MM.1S (cell line): ENCODE measurements around the gene DEAF1.

Experiments
- DNase-seq: peaks from one replicate; pipeline ENCODE4 v3.0.0-alpha.2; 2015
- H2AFZ ChIP-seq: fragments of 300-600 bp; sonication (generic); 2 replicates; pipeline ENCODE4 v1.6.0; 2016; ENCODE audit warnings: antibody characterized with exemption, low read length
- H3F3A ChIP-seq: fragments of 300-600 bp; sonication (generic); 2 replicates; pipeline ENCODE4 v1.6.1; 2016; ENCODE audit warnings: mild to moderate bottlenecking, antibody characterized with exemption, low read length, moderate library complexity, mixed read lengths; ENCODE audit not compliant: insufficient read depth
- H3K27ac ChIP-seq: fragments of 300-600 bp; sonication (generic); 2 replicates; pipeline ENCODE4 v1.5.1; 2016; ENCODE audit warnings: mild to moderate bottlenecking, low read length
- H3K27me3 ChIP-seq: fragments of 300-600 bp; sonication (generic); replicated peaks from 2 replicates; pipeline ENCODE4 v1.6.0; 2016; ENCODE audit warnings: low read length; ENCODE audit not compliant: insufficient read depth
- H3K36me3 ChIP-seq: fragments of 300-600 bp; sonication (generic); replicated peaks from 2 replicates; pipeline ENCODE4 v1.6.1; 2016; ENCODE audit warnings: mild to moderate bottlenecking, low read length, mixed read lengths; ENCODE audit not compliant: insufficient read depth
- H3K4me1 ChIP-seq: fragments of 300-600 bp; sonication (generic); 2 replicates; pipeline ENCODE4 v1.6.1; 2016; ENCODE audit warnings: low read length, mixed read lengths
- H3K4me2 ChIP-seq: fragments of 300-600 bp; sonication (generic); 2 replicates; pipeline ENCODE4 v1.6.0; 2016; ENCODE audit warnings: low read depth, low read length
- H3K4me3 ChIP-seq: fragments of 300-600 bp; sonication (generic); 2 replicates; pipeline ENCODE4 v1.5.1; 2016; ENCODE audit warnings: low read length, mixed read lengths
- H3K79me2 ChIP-seq: fragments of 300-600 bp; sonication (generic); 2 replicates; pipeline ENCODE4 v1.6.1; 2016; ENCODE audit warnings: mixed run types, low read length, mixed read lengths
- H3K9ac ChIP-seq: fragments of 300-600 bp; sonication (generic); 2 replicates; pipeline ENCODE4 v1.6.1; 2016; ENCODE audit warnings: low read length, mixed read lengths
- H3K9me2 ChIP-seq: fragments of 300-600 bp; sonication (generic); replicated peaks from 2 replicates; pipeline ENCODE4 v1.6.1; 2016; ENCODE audit warnings: mild to moderate bottlenecking, low read length, mixed read lengths; ENCODE audit not compliant: insufficient read depth
- H3K9me3 ChIP-seq: fragments of 300-600 bp; sonication (generic); replicated peaks from 2 replicates; pipeline ENCODE4 v1.6.1; 2016; ENCODE audit warnings: mild to moderate bottlenecking, low read length, mixed read lengths; ENCODE audit not compliant: insufficient read depth
- H4K20me1 ChIP-seq: fragments of 300-600 bp; sonication (generic); 2 replicates; pipeline ENCODE4 v1.6.1; 2016; ENCODE audit warnings: mild to moderate bottlenecking, low read length, moderate library complexity, mixed read lengths; ENCODE audit not compliant: insufficient read depth
- EZH2 ChIP-seq: fragments of 300-600 bp; sonication (generic); optimal IDR thresholded peaks from 2 replicates; pipeline ENCODE3; 2017; ENCODE audit warnings: low read depth, mild to moderate bottlenecking, antibody characterized with exemption, low read length, mixed read lengths
- EZH2phosphoT487 ChIP-seq: fragments of 300-600 bp; sonication (generic); IDR thresholded peaks from 2 replicates; pipeline ENCODE4 v1.6.1; 2018; ENCODE audit warnings: antibody characterized with exemption, low read length
- TF ChIP-seq, protein P1 (sequence below): fragments of 300-600 bp; sonication (generic); IDR thresholded peaks from 2 replicates; pipeline ENCODE4 v1.5.1; 2016; ENCODE audit warnings: antibody characterized with exemption, low read length, mixed read lengths

DEAF1 gene

GRCh38 chr11:605286-606129, 89.5 kb downstream of the DEAF1 start:
- Histone ChIP-seq H3K4me3 (no peak overlapping the region), H3K9me3 (no peaks in the 10 kb centered on the region), H3K4me1 (no peaks in the 10 kb centered on the region), H4K20me1 (no peaks in the 10 kb centered on the region), H3K27ac (no peak overlapping the region), H3K4me2 (no peak overlapping the region), H3K27me3 (no peaks in the 10 kb centered on the region), H3K9me2 (no peaks in the 10 kb centered on the region), H3K79me2 (peaks cover 25% of the 10 kb centered on the region), H3F3A (no peaks in the 10 kb centered on the region), H3K9ac (no peak overlapping the region), H3K36me3 (peaks cover 15% of the 10 kb centered on the region; the same call in 1 of the 2 replicates), H2AFZ (no peak overlapping the region)
- DNase-seq, result no peak
- TF ChIP-seq EZH2 (no peak), EZH2phosphoT487 (no peak)
- TF ChIP-seq, protein P1, sequence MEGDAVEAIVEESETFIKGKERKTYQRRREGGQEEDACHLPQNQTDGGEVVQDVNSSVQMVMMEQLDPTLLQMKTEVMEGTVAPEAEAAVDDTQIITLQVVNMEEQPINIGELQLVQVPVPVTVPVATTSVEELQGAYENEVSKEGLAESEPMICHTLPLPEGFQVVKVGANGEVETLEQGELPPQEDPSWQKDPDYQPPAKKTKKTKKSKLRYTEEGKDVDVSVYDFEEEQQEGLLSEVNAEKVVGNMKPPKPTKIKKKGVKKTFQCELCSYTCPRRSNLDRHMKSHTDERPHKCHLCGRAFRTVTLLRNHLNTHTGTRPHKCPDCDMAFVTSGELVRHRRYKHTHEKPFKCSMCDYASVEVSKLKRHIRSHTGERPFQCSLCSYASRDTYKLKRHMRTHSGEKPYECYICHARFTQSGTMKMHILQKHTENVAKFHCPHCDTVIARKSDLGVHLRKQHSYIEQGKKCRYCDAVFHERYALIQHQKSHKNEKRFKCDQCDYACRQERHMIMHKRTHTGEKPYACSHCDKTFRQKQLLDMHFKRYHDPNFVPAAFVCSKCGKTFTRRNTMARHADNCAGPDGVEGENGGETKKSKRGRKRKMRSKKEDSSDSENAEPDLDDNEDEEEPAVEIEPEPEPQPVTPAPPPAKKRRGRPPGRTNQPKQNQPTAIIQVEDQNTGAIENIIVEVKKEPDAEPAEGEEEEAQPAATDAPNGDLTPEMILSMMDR, result no peak

- H4K20me1 ChIP-seq, result no peaks in the 10 kb centered on the region
- no peak overlapping the region for H3K4me3 ChIP-seq
- H3K9me3 ChIP-seq, result no peaks in the 10 kb centered on the region
- H2AFZ ChIP-seq, result no peak overlapping the region
- H3K36me3 ChIP-seq, result peaks cover 20% of the 10 kb centered on the region; the same call in 1 of the 2 replicates
- H3K9ac ChIP-seq, result no peak overlapping the region
- H3K9me2 ChIP-seq, result no peaks in the 10 kb centered on the region
- peaks cover 32% of the 10 kb centered on the region for H3K79me2 ChIP-seq
- H3K4me2 ChIP-seq, result no peak overlapping the region
- no peaks in the 10 kb centered on the region for H3K27me3 ChIP-seq
- TF ChIP-seq EZH2, result no peak
- no peak for TF ChIP-seq EZH2phosphoT487
- TF ChIP-seq, protein P1, result no peak
- H3K4me1 ChIP-seq, result no peaks in the 10 kb centered on the region
- no peak overlapping the region for H3K27ac ChIP-seq
- DNase-seq, result no peak
- H3F3A ChIP-seq, result no peaks in the 10 kb centered on the region
Observed at GRCh38 chr11:603154-603553, 91.9 kb downstream of the DEAF1 start.

DNA sequence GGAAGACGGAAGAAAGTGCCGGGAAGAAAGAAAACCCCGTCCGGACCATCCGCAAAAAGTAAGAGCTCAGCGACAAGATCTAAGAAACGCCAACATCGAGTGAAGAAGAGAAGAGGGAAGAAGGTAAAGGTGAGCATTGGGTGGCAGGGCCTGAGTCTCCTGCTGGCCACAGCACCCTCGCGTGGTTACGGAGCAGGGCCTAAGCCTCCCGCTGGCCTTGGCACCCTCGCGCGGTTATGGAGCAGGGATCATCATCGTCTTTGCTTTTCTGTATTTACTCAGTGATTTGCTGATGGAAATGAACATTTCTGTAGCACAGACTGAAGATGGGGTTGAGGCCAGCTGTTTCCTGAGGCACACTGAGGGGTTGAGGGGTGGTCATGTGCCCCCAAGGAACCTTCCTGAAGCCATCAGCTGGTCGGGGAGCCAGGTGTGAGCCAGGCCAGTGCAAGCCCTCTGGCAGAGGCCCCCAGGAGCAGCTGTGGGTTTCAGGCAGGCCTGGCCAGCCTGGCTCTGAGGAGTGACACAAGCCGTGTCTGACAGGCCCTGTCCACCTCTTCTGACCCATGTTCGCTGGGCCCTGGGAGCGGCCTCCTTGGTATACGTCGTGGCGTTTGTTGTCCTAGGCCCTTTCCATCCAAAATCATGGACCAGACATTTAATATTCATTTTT, 93.3 kb downstream of the DEAF1 start:
- H4K20me1 ChIP-seq, result no peaks in the 10 kb centered on the region
- H2AFZ ChIP-seq, result no peak overlapping the region
- no peaks in the 10 kb centered on the region for H3F3A ChIP-seq
- TF ChIP-seq, protein P1, result no peak
- TF ChIP-seq EZH2 (no peak), EZH2phosphoT487 (no peak)
- H3K4me2 ChIP-seq, result no peak overlapping the region
- no peaks in the 10 kb centered on the region for H3K9me3 ChIP-seq
- H3K36me3 ChIP-seq, result peaks cover 17% of the 10 kb centered on the region
- H3K9me2 ChIP-seq, result no peaks in the 10 kb centered on the region
- no peak overlapping the region for H3K4me3 ChIP-seq
- H3K4me1 ChIP-seq, result no peaks in the 10 kb centered on the region
- H3K27ac ChIP-seq, result no peak overlapping the region
- no peak overlapping the region for H3K9ac ChIP-seq
- DNase-seq, result no peak
- H3K27me3 ChIP-seq, result no peaks in the 10 kb centered on the region
- peaks cover 41% of the 10 kb centered on the region for H3K79me2 ChIP-seq
